T-helper 1 cell treated with Interleukin-12 subunit alpha and Interleukin-12 subunit beta and Interleukin-4 antibody, amounts not matched to agents 30 μg/mL and 1 μg/mL, for 36 hours (primary cell): ENCODE data around the gene RAB6B.

Source experiments
- H3K27ac Mint-ChIP-seq: one replicate; pipeline ENCODE4 v1.8.0; 2021; ENCODE audit warnings: mild to moderate bottlenecking, mixed read lengths
- H3K27me3 Mint-ChIP-seq: one replicate; pipeline ENCODE4 v1.8.0; 2021; ENCODE audit warnings: low read depth, mixed read lengths
- H3K36me3 Mint-ChIP-seq: one replicate; pipeline ENCODE4 v1.8.0; 2021; ENCODE audit warnings: low read depth, mixed read lengths
- H3K4me1 Mint-ChIP-seq: one replicate; pipeline ENCODE4 v1.8.0; 2021; ENCODE audit warnings: low read depth, mixed read lengths
- H3K4me3 Mint-ChIP-seq: one replicate; pipeline ENCODE4 v1.8.0; 2021; ENCODE audit warnings: mild to moderate bottlenecking, moderate library complexity, mixed read lengths
- H3K9me3 Mint-ChIP-seq: one replicate; pipeline ENCODE4 v1.8.0; 2021; ENCODE audit warnings: mixed read lengths

Gene RAB6B

DNA sequence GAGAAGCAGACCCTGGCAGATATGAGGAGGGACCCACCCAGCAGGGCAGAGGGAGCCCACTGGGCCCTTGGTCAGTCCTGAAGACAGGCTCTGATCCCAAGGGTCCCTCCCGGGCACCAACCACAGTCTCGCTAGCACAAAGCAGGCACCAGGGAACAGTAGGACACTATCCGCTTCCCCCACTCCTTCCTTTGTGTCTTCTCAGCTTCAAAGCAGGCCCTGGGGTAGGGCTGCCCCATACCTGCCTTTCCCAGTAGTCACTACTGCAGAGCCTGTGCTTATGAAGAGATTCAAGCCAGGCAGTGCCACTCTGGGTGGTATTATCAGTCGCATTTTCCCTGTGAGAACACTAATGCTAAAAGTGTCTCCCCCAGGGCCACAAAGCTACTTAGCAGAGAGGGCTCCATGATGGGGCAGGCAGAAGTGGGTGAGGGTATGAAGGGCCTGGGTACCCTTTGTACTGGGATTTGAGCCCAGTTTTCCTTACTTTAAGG is 57.3 kb downstream of the RAB6B start:
- no peaks in the 10 kb centered on the region for H3K36me3 Mint-ChIP-seq
- H3K27ac Mint-ChIP-seq, result no peak overlapping the region
- no peaks in the 10 kb centered on the region for H3K27me3 Mint-ChIP-seq
- no peak overlapping the region for H3K4me3 Mint-ChIP-seq
- H3K4me1 Mint-ChIP-seq, result no peaks in the 10 kb centered on the region
- H3K9me3 Mint-ChIP-seq, result no peaks in the 10 kb centered on the region

DNA sequence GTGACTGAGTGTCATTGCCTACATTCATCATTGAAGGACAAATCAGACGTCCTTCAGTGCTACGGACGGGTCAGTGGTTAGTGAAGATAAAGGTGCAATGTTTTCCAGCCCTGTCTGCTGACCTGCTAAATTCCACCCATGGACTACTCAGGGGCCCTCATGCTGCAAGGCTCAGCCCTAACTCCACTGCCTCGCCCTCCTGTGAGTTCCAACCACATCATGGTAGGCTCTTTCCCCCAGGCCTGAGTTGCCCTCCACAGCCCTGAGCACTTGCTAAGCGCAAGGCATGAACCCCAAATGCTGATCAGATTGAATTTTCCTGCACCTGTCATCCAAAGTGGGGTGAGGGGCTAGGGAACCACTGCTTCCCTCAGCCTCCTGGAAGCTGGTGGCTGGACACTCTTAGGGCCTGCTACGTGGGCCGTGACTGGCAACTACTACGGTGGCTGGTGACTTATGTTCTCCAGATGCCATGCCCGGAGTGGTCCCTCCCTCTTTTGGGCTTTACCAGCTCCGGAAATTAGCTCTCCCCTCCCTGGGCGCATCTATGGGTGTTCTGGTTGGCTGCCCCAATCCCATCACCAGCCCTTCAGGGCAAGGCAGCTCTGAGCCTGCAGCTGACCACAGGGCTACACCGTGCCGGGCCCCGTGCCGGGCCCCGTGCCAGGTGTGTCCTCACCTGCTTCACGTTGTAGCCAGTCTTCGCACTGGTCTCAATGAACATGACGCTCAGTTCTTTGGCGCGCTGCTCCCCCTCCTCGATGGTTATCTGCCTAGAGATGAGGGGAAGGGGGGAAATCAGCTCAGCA is 58.0 kb downstream of the RAB6B start:
- Mint-ChIP-seq H3K27ac (no peak overlapping the region), H3K4me1 (no peaks in the 10 kb centered on the region), H3K36me3 (no peaks in the 10 kb centered on the region), H3K4me3 (no peak overlapping the region), H3K9me3 (no peaks in the 10 kb centered on the region), H3K27me3 (no peaks in the 10 kb centered on the region)

DNA sequence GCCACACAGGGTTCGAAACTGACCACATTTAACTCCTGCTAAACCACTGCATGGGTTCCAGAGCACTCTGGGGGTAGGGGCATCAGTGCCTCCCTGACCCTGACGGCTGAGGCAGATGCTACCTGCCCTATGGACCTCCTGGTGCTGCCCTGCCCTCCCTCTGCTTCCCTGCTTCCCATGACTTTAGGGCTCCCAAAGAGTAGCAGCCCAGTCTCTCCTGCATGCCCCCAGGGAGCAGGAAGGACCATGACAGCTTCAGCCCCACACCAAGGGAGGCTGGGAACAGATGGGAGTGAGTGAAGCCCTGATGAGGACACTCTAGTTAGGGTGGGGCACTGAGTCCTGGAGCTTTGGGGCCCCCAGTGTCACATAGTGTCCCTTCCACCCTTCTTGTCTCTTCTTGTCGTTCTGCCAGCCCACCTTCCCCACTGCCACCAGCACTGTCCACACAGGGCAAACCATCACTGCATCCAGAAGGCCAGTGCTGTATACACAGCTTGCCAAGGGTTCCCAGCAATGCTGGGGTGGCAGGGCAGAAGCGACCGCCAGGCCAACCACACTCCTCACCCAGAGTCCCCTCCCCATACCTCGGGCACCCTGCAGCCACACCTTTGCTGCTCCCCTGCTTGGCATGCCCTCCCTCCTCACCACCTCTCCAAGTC is 59.1 kb downstream of the RAB6B start:
- no peaks in the 10 kb centered on the region for H3K9me3 Mint-ChIP-seq
- no peak overlapping the region for H3K27ac Mint-ChIP-seq
- H3K4me1 Mint-ChIP-seq, result no peaks in the 10 kb centered on the region
- H3K27me3 Mint-ChIP-seq, result no peaks in the 10 kb centered on the region
- H3K36me3 Mint-ChIP-seq, result no peaks in the 10 kb centered on the region
- H3K4me3 Mint-ChIP-seq, result no peak overlapping the region

DNA sequence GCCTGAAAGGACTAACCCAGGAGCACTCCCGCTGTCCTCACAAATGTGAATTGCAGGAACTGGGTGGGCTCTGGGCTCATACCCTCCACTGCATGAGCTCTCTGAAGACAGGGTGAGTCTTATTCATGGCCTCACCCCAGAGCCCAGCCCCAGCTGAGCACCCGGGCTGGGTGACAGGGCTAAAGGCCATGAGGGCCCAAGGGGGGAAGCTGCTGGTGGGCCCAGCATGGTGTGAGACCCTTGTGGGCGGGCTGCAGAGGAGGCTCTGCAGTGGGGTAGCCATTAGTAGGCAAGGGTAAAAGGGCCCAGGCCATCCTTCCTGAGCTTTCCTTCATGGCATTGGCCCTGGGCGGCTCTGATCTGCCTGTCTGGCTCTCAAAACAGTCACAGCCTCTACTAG is 59.7 kb downstream of the RAB6B start:
- H3K36me3 Mint-ChIP-seq, result no peaks in the 10 kb centered on the region
- no peaks in the 10 kb centered on the region for H3K4me1 Mint-ChIP-seq
- H3K4me3 Mint-ChIP-seq, result no peak overlapping the region
- no peaks in the 10 kb centered on the region for H3K9me3 Mint-ChIP-seq
- no peak overlapping the region for H3K27ac Mint-ChIP-seq
- H3K27me3 Mint-ChIP-seq, result no peaks in the 10 kb centered on the region

DNA sequence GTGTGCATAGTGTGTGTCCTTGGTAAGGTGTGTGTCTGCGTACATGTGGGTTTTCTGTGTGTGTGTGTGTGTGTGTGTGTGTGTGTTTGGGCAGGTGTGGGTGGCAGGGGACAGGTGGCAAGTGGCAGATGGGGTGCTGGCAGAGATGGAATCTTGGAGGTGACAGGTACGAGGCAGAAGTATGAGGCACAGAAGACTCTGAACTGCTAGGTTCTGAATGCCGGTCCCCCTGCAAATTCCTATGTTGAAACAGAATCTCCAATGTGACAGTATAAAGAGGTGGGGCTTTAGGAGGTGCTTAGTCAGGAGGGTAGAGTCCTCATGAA is 60.3 kb downstream of the RAB6B start:
- Mint-ChIP-seq H3K36me3 (no peaks in the 10 kb centered on the region), H3K9me3 (no peaks in the 10 kb centered on the region), H3K27me3 (no peaks in the 10 kb centered on the region), H3K4me3 (no peak overlapping the region), H3K4me1 (no peaks in the 10 kb centered on the region), H3K27ac (no peak overlapping the region)

DNA sequence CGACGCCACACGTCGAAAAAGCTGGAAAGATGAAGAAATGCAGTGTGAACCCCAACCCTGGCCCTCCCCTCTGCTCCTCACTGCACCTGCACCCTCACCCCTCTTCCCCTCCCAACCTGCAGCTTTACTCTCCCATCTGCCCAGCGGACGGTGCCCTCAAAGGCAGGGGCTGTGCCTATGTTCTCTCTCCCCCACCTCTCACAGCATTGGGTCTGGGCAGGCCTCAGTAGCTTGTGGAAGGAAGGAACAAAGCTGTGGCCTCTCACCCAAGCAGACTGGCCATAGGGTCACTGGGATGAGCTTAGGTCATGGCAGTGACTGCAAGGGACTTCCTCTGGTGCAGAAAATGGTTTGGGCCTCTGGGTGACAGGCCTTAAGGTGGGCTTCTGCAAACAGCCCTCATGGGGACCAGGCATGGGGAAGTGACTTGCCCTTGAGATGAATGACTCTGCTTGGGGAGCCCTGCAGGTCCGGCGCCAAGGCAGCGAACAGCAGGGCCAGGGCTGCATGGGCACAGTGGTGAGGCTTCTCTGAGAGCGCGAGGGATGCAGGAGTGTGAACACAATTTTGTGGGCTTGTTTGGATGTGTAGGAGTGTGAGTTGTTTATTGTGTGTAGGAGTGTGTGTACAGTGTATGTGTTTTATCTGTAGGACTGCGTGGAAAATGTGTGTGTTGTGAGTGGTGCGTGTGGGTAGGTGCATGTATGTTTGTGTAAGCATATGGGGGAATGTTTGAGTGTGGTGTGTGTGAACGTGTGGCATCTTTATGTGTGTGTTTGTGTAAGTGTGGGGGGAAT is 60.9 kb downstream of the RAB6B start:
- Mint-ChIP-seq H3K4me3 (no peak overlapping the region), H3K4me1 (no peaks in the 10 kb centered on the region), H3K27me3 (no peaks in the 10 kb centered on the region), H3K27ac (no peak overlapping the region), H3K9me3 (no peaks in the 10 kb centered on the region), H3K36me3 (no peaks in the 10 kb centered on the region)

DNA sequence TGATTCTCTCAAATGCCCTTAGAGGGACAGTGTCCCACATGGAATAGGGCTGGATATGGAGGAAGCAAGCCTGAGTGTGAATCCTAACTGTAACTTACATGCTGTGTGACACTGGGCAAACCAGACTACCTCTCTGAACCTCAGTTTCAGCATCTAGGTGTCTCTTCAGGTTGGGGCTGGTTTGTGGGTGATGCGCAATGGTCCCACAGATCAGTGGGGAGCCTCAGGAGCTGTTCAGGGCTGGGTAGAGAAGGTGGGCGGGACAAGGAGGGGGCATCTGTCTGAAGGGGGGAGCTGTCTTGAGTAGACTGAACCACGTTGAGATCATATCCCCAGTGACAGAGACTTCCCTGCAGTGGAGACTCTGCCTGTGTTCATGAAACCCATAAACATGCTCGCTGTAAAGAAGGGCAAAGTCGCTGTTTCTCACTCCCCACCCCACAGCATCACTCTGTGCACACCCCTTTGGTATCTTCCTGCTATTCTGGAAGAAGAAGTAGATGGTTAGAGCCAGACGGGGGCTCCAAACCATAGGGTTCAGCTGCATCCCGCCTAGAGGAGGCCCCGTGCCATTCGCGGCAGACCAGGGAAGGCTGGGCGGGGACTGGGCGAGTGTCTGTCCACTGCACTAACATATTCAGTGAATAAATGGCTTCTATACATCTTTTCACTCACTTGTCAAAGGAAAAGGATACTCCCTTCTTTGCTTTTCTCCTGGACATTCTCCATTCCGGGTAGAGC is 61.6 kb downstream of the RAB6B start:
- no peaks in the 10 kb centered on the region for H3K4me1 Mint-ChIP-seq
- no peaks in the 10 kb centered on the region for H3K36me3 Mint-ChIP-seq
- H3K27ac Mint-ChIP-seq, result no peak overlapping the region
- H3K27me3 Mint-ChIP-seq, result no peaks in the 10 kb centered on the region
- no peak overlapping the region for H3K4me3 Mint-ChIP-seq
- H3K9me3 Mint-ChIP-seq, result no peaks in the 10 kb centered on the region

DNA sequence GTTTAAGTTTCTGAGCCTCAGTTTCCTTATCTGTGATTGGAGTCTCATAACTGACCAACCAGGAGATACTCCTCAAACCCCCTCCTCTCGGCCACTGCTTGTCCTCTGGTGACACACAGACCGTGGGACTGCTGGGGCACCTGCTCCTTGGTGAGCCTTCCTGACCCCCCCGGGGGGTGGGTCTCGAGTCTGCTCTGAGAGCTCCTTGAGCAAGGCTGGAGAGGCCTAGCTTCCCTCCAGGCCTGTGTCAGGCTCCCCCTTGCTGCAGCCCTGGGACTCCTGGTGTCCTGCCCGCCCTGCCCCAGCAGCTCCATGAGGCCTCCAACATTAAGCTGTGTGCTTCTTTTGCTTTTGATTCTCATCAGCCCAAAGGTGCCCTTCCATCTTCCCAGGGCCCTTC is 62.4 kb downstream of the RAB6B start:
- H3K27ac Mint-ChIP-seq, result no peak overlapping the region
- no peaks in the 10 kb centered on the region for H3K27me3 Mint-ChIP-seq
- no peaks in the 10 kb centered on the region for H3K9me3 Mint-ChIP-seq
- H3K4me3 Mint-ChIP-seq, result no peak overlapping the region
- no peaks in the 10 kb centered on the region for H3K4me1 Mint-ChIP-seq
- H3K36me3 Mint-ChIP-seq, result no peaks in the 10 kb centered on the region

DNA sequence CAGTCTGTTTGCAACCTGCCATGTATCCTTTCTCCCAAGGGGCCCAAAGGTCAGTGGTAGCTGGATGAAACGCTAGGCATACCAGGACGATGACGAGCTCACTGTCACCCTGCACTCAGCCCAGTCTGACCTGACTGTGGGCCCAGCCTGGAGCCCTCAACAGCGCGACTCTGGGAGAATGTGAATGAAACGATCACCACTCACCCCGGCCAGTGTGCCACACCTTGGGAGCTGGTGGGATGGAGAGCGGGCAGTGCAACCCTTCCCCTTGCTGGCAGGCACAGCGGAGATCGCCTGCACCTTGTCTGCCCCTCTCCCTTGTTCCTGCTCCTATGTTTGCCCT is 62.9 kb downstream of the RAB6B start:
- Mint-ChIP-seq H3K9me3 (no peaks in the 10 kb centered on the region), H3K4me3 (no peak overlapping the region), H3K36me3 (no peaks in the 10 kb centered on the region), H3K27me3 (no peaks in the 10 kb centered on the region), H3K27ac (no peak overlapping the region), H3K4me1 (no peaks in the 10 kb centered on the region)

DNA sequence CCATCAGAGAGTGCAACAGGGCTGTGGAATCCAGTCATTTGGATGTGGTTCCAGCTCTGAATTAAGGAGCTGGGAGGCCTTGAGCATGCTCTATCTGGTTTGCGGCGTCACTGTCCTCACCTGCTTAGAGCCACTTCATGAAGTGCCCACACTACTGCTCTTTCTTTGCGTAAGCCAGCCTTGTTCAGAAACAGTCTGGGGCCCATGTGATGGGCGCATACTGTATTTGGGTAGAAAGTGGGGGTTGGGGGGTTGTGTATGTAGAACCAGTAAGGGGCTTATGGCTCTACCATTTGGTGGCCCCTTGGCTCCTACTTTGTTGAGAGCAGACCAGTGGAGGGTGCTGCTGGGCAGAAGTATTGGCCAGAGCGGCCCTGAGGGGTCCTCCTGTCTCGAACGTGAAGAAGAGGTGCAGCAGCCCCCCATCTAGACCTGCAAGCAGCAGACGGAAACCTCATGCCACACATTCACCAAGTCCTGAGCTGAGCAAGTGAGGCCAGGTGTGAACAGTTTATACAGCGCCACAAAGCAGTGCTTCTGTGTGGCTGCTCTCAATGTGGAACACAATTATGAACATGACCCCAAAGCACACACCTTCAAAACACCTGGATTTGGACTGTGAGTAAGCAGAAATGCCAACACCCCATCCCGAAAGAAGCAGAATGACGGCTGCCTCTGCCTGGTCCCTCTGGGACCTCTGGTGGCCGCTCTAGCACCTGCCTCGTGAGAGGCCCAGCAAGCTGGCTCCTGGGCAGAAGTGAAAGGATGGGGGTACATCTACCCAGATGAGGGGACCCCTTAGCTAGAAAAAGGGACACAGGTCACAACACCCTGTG is 63.5 kb downstream of the RAB6B start:
- Mint-ChIP-seq H3K36me3 (no peaks in the 10 kb centered on the region), H3K9me3 (no peaks in the 10 kb centered on the region), H3K27me3 (no peaks in the 10 kb centered on the region), H3K4me1 (no peaks in the 10 kb centered on the region), H3K27ac (no peak overlapping the region), H3K4me3 (no peak overlapping the region)

DNA sequence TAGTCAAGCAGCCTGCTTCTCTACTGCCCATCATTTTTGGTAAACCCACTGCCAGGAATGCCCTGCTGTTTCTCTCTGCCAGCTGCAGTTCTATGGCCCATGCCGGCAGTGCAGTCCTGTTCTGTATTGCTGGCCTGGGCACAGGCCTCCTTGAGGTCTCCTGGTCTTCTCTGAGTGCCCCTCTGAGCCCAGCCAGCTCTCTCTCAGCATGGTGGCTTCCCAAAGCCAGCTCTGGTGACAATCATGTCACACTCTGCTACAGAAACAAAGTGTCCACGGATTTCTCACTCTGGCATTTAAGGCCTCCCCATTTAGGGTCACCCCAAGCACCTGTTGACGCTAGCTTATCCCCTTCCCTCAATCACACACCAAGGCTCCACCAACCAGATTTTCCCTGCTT is 65.6 kb downstream of the RAB6B start:
- no peaks in the 10 kb centered on the region for H3K4me1 Mint-ChIP-seq
- no peak overlapping the region for H3K4me3 Mint-ChIP-seq
- no peak overlapping the region for H3K27ac Mint-ChIP-seq
- H3K36me3 Mint-ChIP-seq, result peaks cover 9% of the 10 kb centered on the region
- H3K27me3 Mint-ChIP-seq, result no peaks in the 10 kb centered on the region
- H3K9me3 Mint-ChIP-seq, result no peaks in the 10 kb centered on the region

DNA sequence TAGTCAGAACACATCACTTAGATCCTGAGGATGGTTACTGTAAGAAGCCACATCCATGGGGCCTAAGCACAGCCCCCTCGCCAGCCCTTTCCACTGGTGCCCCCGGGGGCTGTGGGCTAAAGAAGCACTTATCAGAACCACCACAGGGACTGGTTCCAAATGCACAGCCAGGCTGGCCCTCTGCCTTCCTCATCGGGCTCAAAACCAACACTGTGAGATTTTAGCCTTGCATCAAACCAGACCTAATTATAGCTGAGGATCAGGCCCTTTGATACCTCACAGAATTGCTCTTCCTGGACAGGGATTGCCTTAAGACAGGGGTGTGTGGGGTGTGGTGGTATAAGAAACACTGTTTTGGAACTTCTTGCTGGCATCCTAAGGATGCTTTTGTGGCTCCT is 66.4 kb downstream of the RAB6B start:
- H3K27me3 Mint-ChIP-seq, result no peaks in the 10 kb centered on the region
- H3K27ac Mint-ChIP-seq, result no peak overlapping the region
- no peaks in the 10 kb centered on the region for H3K4me1 Mint-ChIP-seq
- H3K9me3 Mint-ChIP-seq, result no peaks in the 10 kb centered on the region
- peaks cover 11% of the 10 kb centered on the region for H3K36me3 Mint-ChIP-seq
- no peak overlapping the region for H3K4me3 Mint-ChIP-seq

DNA sequence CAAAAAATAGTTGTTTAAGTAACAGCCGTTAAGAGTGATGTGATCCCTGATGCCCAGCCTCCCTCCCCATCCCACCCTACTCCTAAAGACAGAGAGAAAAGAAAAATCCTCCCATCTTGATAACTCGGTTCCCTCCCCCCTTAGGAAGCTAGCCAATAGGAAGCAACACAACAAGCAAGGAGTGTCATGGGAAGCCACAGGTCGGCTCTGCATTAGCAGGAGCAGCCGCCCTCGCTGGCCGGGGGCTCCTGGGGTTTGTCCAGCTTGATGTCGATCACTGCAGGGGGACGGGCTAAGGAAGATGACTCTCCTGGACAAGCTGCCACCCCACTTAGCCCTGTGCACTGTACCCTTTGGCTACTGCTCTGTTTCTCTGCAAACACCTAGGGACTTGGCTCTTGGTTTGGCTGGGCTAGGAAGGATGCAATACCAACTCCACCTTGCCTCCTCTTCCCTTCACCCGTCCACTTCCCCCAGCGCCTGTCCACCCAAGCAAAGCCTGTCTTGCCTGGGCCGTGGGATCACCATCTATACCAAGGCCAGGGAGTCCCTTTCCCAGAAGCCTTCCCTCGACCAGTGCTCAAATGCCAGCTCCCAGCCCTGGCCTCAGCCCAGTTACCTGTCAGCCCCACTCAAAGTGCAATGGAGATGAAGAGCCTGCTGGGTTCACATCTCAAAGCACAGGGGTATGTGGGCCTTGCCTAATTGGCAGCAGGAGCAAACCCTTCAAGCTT is 66.9 kb downstream of the RAB6B start:
- Mint-ChIP-seq H3K27me3 (no peaks in the 10 kb centered on the region), H3K4me1 (no peaks in the 10 kb centered on the region), H3K4me3 (no peak overlapping the region), H3K27ac (no peak overlapping the region), H3K9me3 (no peaks in the 10 kb centered on the region), H3K36me3 (peaks cover 13% of the 10 kb centered on the region)
